NCI-H82 treated with DMSO at 0.1 percent for 48 hours (cell line): ENCODE data around the gene ANTXR2.
"Not testable (repeated sequence)": the region's sequence is repeated elsewhere in the genome, so short reads cannot be mapped to it uniquely, and the experiment has no call there.

Source experiments
- DNase-seq: peaks from one replicate; lab custom pipeline; 2025; ENCODE audit not compliant: unreplicated experiment; lab: John Stamatoyannopoulos, UW

ANTXR2 gene

DNA sequence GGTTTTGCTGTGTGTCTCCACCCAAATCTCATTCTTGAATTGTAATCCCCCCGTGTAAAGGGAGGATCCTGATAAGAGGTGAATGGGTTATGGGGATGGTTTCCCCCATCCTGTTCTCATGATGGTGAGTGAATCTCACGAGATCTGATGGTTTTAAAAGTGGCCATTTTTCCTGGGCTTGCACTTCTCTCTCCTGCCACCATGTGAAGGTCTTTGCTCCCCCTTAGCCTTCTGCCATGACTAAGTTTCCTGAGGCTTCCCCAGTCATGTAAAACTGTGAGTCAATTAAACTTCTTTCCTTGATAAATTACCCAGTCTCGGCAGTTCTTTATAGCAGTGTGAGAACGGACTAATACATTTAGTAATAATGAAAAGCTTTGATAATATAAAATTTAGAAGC is 46.9 kb downstream of the ANTXR2 start:
- DNase-seq, result no peak

GRCh38 chr4:80024335-80024734 is 48.7 kb downstream of the ANTXR2 start:
- no peak for DNase-seq

GRCh38 chr4:80022282-80022681 is 50.7 kb downstream of the ANTXR2 start:
- DNase-seq, result no peak

- DNase-seq, result no peak
Measured at GRCh38 chr4:80017125-80017854, 55.7 kb downstream of the ANTXR2 start.

- DNase-seq, result no peak
Measured at GRCh38 chr4:80016506-80016905, 56.5 kb downstream of the ANTXR2 start.

- no peak for DNase-seq
Measured at GRCh38 chr4:80015407-80016189, 57.4 kb downstream of the ANTXR2 start.

DNA sequence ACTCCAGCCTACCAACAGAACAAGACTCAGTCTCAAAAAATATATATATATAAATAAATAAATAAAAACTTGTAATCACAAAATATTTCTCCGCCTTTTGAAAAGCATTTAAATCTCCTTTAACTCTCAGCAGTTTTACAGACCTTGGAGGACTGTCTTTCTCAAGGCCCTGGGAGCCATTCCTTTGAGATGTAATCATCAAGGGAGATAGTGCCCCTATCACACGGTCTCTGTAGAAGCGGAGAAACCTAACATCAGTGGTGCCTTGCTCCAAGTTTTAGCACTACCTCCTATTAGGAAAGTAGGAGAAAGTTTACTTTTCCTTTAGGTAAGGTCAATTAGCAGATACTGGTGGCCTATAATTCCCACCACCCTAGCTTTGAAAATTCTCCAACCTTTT is 58.5 kb downstream of the ANTXR2 start:
- DNase-seq, result no peak

- no peak for DNase-seq
Measured at GRCh38 chr4:80012291-80012690, 60.7 kb downstream of the ANTXR2 start.

DNA sequence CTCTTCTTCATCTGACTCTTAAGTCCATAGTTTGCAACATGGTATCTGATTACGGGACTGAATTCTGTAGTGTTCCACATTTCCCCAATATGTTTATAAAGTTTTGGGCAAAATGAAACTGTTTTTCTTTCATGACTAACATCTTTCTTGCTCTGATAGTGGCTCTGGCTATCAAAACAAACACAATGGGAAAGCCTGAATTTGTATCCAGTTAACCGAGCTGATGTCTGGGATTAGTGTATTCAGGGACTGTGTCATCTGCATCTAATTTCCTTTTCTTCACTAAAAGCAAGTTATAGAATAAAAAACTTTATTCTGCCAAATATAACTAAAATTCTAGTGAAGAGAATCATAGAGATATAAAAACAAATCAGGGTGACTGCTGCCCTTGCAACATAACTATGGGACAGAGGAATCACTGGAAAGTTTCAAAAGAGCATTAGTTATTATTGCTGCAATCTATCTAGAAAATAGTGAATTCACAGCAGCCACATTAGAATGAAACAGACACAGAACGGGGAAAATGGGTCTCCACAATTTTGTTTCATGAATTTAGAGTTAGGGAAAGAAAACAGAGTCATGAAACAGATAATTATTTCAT is 61.3 kb downstream of the ANTXR2 start:
- no peak for DNase-seq

GRCh38 chr4:80010316-80010715 is 62.7 kb downstream of the ANTXR2 start:
- no peak for DNase-seq

- no peak for DNase-seq
Measured at GRCh38 chr4:80009806-80010205, 63.2 kb downstream of the ANTXR2 start.

- no peak for DNase-seq
Measured at GRCh38 chr4:80008971-80009370, 64.1 kb downstream of the ANTXR2 start.

DNA sequence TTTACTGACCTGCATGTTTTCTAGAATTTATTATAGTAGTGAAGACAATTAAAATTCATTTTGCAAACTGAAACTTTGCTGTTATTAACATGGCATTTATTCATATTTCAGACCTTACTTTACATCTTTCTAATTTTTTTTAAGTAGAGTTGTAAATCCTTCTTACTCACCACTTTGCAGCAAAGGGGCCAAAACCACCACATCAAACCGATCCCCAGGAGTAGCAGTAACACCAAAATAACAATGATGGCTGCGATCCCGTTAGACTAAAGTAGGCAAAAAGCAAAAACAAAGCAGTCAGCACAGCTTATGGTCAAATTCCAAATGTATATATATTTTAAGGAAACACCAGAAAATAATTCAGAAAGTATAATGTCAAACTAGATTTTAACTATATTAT is 64.7 kb downstream of the ANTXR2 start:
- no peak for DNase-seq

- DNase-seq, result no peak
Measured at GRCh38 chr4:80007745-80008149, 65.3 kb downstream of the ANTXR2 start.

DNA sequence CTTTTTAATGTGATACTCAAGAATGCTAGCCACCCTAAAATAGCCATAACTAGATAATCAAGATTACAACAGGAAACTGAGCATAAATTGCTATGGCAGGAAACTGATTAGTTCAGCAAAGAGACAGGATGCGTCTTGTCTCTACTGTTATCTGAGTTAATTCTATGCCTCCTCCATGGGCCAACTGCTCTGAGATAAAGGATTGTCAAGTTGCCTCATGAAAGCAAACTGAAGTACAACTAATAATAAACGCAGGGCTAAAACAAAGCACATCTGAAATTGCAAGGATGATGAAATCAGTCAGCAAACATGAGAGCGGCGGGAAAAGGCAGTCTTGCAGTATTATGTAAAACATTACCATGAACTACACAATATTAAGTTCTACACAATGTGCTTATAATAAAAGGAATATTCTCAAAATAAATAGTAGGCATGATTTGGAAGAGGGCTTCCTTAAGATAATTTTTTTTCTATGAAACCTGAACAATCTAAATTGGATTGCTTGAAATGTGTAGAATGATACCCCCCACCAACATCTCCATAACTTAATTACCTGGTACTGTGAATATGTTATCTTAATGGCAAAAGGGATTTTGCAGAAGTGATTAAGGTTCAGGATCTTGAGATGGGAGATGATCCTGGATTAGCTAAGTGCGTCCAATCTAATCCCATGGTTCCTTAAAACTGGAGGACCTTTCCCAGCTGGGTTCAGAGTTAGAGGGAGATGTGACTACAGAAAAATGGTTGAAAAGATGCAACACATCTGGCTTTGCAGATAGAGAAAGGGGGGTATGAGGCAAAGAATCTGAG is 65.9 kb downstream of the ANTXR2 start:
- DNase-seq, result peak; percentile 88

DNA sequence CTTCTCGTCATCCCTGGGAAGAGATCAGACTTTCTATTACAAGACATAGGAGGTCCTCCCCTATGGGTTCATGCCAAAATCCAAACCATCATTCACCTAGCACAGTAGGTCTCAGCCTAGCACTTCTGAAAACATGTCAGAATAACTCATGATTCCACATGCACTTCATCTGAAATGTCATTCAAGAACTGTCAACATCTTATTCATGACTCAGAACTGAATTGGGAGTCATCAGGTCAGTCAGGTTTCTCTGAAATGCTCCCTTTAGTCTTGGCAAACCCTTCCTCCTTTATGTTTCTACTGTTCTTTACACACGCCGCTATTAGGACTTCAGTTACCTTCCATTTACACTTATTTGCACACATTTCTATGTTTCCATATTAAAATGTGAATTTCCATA is 67.2 kb downstream of the ANTXR2 start:
- DNase-seq, result no peak

GRCh38 chr4:80004319-80004718 is 68.7 kb downstream of the ANTXR2 start:
- no peak for DNase-seq

GRCh38 chr4:80002559-80002958 is 70.5 kb downstream of the ANTXR2 start:
- not testable (repeated sequence) for DNase-seq

- not testable (repeated sequence) for DNase-seq
Measured at GRCh38 chr4:79999048-79999447, 74.0 kb downstream of the ANTXR2 start.

DNA sequence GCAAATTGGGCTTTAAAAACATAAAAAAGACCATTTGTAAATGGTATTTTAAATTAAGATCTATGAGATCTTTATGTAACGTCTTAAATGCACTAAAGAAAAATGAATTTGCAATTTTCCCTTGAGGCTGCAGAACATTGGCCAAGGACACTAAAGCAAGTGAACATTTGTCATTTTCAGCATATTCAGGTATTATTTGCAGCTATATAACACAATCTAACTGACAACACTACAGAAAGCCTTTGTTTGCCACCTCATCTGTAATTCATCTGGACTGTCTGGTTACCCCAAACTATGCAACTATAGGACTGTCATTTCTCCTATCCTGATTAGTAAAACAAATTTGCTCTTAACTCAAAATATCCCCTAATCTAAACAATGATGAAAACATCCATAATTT is 74.8 kb downstream of the ANTXR2 start:
- no peak for DNase-seq

DNA sequence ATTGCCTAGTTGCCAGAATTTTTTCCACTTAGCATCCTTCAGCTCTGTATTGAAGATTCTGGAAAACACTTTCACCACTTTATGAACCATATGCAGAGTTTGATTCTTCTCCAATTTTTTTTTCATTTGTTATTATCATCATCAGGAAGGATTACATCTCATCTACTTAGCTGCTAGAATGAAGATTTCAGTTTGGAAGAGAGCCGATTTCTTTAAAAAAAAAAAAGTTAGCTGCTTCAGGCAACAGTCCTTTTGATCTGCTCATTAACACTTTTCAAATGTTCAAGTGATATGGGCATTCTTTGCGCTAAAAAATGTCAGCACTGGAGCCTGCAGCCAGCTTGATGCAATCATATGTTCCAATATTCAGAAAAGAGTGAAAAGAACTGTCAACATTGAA is 76.2 kb downstream of the ANTXR2 start:
- DNase-seq, result no peak
